Stimulated activated CD8-positive, alpha-beta memory T cell treated with anti-CD3 and anti-CD28 coated beads, Interleukin-15, amount 100 ng/mL, for 4 hours (primary cell): ENCODE results near the gene PAPOLA.

Experiments used
- DNase-seq, 2 donors: peaks; one replicate each; pipeline ENCODE4 v3.0.0-alpha.2; 2020; ENCODE audit warnings: low read depth in 2 of 2

Gene PAPOLA

GRCh38 chr14:96565811-96566210 lies 63.6 kb downstream of the PAPOLA start:
- DNase-seq: no peak

GRCh38 chr14:96567289-96567899 lies 65.2 kb downstream of the PAPOLA start:
- DNase-seq: no peak

GRCh38 chr14:96568621-96569020 lies 66.4 kb downstream of the PAPOLA start:
- DNase-seq: no peak

DNA sequence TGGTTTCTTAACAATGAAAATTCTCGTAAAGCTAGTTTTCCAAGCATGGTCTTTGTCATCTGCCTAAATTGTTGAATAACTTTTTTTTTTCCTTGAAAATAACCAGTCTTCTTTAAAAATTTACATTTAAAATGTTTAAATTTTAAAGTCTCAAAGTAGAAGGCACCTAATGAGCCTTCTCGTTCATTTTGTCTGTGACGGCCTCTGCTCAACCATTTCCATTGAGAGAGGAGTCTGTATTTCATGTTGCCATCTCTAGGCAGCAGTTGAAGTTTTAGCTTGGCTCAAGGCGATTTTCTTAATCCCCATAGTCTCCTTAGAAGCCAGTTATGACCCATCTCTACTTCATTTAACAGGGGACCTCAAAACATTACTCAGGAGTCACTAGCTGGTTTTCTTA lies 69.1 kb downstream of the PAPOLA start:
- DNase-seq: no peak

- DNase-seq: no peak
These were observed 71.4 kb downstream of the PAPOLA start for GRCh38 chr14:96573473-96574100.

GRCh38 chr14:96574171-96574632 lies 72.0 kb downstream of the PAPOLA start:
- no peak for DNase-seq

DNA sequence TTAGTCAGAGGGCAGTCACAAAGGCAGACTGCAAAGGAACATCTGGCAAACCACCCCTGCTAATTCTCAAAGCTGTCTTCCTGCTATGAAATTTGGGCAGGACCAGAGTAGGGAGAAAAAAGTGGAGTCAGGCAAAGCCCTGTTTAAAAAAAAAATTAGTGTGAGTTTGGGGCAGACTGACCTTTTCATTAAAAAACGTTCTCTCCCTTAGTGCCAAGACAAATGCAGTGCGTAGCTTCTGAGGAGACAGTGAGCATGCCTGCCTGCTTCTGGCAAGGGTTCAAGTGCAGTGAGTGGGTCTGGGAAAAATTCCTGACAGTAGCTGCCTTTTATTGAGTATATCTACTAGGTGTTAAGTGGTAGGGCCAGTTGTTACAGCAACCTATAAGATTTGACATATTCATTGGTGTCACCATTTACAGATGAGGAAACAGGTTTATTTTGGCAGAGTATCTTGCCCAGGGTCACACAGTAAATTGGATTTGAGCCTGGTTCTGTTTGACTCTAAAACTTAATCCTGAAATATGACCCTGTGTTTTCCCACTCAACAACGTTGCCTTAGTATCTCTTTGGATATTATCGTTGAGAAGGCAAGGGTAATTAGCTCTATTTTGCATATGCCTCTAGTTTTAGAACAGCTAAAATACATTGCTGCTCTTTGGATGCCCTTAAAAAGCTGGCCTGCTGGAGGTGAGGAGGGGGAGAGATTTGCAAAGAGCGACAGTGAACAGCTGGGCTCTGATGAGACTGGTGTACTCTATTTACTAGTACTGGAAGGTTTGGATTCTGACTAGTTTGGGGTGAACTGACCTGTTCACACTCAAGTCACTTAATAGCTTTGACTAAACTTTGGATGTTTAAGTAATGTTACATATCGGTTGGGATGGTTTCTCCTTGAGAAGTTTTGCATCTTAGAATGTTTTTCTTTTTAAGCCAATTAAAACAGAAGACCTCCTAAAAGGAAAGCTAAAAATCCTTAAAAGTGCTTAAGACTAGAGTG lies 72.8 kb downstream of the PAPOLA start:
- no peak for DNase-seq

- DNase-seq: no peak
These were observed 74.2 kb downstream of the PAPOLA start for GRCh38 chr14:96576359-96576758.

DNA sequence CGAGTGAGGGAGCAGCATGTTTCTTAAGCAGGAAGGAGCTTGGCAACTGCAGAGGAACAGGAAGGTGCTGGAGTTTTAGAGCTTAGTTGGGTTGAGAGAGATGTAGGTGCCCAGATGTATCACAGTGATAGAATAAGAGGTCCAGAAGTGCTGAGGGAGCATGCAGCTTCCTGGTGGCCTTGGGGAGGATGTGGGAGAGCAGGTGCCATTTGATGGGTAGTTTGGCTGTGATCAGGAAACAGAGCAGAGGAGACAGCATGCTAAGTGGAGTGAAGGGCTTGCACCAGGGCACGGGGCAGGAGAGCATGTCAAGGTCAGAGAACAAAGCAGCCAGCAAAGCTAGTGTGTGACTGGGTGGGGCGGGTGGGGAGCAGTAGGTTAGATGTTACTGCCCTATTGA lies 74.8 kb downstream of the PAPOLA start:
- DNase-seq: no peak

- no peak for DNase-seq
These were observed 76.4 kb downstream of the PAPOLA start for GRCh38 chr14:96578619-96579018.

DNA sequence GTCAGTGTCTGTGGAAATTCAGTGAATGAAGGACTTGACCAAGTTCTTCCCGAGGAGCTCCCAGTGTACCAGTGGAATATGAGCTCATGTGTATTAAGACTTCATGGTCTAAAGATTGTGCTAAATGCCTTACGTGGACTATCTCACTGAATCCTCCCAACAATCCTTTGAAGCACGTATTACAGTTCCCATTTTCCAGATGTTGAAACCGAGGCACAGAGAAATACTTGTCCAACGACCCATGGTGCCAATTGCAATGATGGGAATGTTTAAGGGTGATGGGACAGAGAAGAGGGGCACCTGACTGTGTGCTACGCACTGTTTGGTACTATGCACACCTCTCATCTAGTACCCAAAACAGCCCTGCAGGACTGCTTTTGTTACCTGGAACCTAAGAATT lies 77.2 kb downstream of the PAPOLA start:
- DNase-seq: no peak

GRCh38 chr14:96579855-96580254 lies 77.7 kb downstream of the PAPOLA start:
- no peak for DNase-seq

DNA sequence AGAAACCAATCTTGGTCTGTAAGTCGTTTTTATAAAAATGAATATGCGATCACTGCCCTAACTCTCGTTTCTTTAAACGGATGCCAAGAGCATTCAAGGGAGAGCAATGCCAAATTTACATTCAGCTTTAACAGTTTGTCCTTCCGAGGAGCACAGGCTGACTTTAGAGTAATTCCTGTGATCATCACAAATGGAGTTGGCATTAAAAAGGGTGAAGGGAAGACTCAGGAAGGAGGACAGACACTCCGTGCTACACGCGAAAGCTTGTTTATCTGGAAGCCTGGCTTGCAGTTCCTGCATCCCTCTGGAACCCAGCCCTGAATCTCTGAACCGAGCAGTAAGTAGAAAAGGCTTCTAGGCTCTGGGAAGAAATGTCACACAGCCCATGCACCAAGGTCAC lies 78.4 kb downstream of the PAPOLA start:
- no peak for DNase-seq

DNA sequence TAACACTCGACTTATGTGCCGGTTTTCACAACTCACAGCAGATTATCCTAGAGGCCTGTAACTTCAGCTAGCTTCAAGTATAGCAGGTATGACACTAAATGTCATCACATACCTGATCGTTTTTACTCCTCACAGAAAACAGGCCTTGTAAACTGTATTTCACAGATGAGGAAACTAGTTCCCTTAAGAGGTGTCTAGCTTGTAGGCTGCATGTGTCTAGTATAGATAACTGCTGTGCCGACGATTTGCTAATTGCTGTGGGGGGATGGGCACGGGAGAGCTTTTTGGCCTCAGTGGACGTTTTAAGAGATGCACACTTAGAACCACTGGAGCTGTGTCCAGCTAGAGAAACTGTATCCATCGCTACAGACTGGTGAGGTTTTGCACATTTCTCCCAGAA lies 78.8 kb downstream of the PAPOLA start:
- no peak for DNase-seq

GRCh38 chr14:96581902-96582301 lies 79.7 kb downstream of the PAPOLA start:
- no peak for DNase-seq

GRCh38 chr14:96582411-96582961 lies 80.3 kb downstream of the PAPOLA start:
- no peak for DNase-seq

- DNase-seq: no peak
These were observed 80.8 kb downstream of the PAPOLA start for GRCh38 chr14:96582995-96583394.

DNA sequence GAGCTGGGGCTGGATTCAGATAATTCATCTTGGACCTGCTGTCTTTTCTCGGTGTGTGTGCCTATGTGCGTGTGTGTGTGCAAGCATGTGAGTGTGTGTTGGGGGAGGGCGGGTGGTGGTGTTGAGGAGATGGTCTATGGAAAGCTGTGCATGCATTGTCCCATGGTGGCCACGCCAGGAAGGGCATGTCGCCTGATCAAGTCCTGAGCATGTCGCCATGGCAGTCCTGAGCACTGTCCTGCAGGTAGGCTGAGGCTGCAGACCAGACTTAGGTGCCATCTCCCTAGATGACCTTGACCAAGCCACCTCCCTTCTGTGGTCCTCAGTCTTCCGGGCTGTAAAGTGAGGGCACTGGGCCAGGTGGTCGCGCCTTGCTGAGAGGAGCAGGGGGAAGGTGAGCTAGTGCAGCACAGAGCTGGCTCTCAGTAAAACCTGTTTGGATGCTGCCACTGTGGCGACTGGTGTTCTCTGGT lies 81.4 kb downstream of the PAPOLA start:
- DNase-seq: no peak

GRCh38 chr14:96584199-96584906 lies 82.2 kb downstream of the PAPOLA start:
- no peak for DNase-seq

GRCh38 chr14:96584907-96585671 lies 82.9 kb downstream of the PAPOLA start:
- no peak for DNase-seq

GRCh38 chr14:96585672-96586013 lies 83.5 kb downstream of the PAPOLA start:
- DNase-seq: no peak
